ENCODE measurements around the gene IPO4.
"Not testable (repeated sequence)": the region's sequence is repeated elsewhere in the genome, so short reads cannot be mapped to it uniquely, and the experiment has no call there.

The IPO4 gene

GRCh38 chr14:24215495-24216344, 27.1 kb upstream of the IPO4 start, which contains the start of gene MDP1:
Gene MDP1 (minus strand): TSS chr14:24216066. CDS start chr14:24215955, 111 bp downstream.
- DNase-seq, result peak; percentile 82

- no peak for DNase-seq
Observed at GRCh38 chr14:24213866-24214662, 25.4 kb upstream of the IPO4 start.

GRCh38 chr14:24212924-24213865, 24.6 kb upstream of the IPO4 start, which contains the start of gene CHMP4A:
Gene CHMP4A (minus strand): TSS chr14:24213488. CDS start chr14:24213439, 49 bp downstream.
- peak; percentile 98 for DNase-seq

GRCh38 chr14:24211311-24211710, 22.7 kb upstream of the IPO4 start:
- DNase-seq, result no peak

GRCh38 chr14:24207625-24208024, 19.0 kb upstream of the IPO4 start:
- DNase-seq, result no peak

- DNase-seq, result no peak
Observed at GRCh38 chr14:24207104-24207551, 18.5 kb upstream of the IPO4 start.

- no peak for DNase-seq
Observed at GRCh38 chr14:24206260-24207103, 17.9 kb upstream of the IPO4 start.

GRCh38 chr14:24204163-24205146, 15.8 kb upstream of the IPO4 start:
- no peak for DNase-seq

GRCh38 chr14:24203249-24203886, 14.8 kb upstream of the IPO4 start:
- DNase-seq, result not testable (repeated sequence)

- DNase-seq, result not testable (repeated sequence)
Observed at GRCh38 chr14:24202538-24202937, 13.9 kb upstream of the IPO4 start.

GRCh38 chr14:24198814-24199524, 10.4 kb upstream of the IPO4 start:
- DNase-seq, result no peak

GRCh38 chr14:24197056-24197450, 8.4 kb upstream of the IPO4 start:
- no peak for DNase-seq

- DNase-seq, result peak; percentile 20
Observed at GRCh38 chr14:24196071-24197055, 7.7 kb upstream of the IPO4 start.

GRCh38 chr14:24195186-24196070, 6.8 kb upstream of the IPO4 start, which contains the start of gene TM9SF1:
Gene TM9SF1 (minus strand): TSS chr14:24195441. CDS start chr14:24195019, 422 bp downstream.
- DNase-seq, result peak; percentile 85

GRCh38 chr14:24194873-24195185, 6.2 kb upstream of the IPO4 start:
- no peak for DNase-seq

GRCh38 chr14:24194186-24194872, 5.7 kb upstream of the IPO4 start:
- DNase-seq, result no peak
